Muscle of leg (tissue), 11 donors: ENCODE results near the gene SLC24A3. TPM values are rescaled to one million over a fixed set of nuclear protein-coding genes. Genes with fewer than 3 reads are reported as not detected.

Experiments
- DNase-seq: peaks from one replicate; pipeline ENCODE4 v3.0.0; 2013
- H3K27ac ChIP-seq: one replicate; pipeline ENCODE4 v1.5.1; 2013; ENCODE audit warnings: mild to moderate bottlenecking, low read length, control low read depth
- H3K27me3 ChIP-seq: one replicate; pipeline ENCODE4 v1.6.1; 2013; ENCODE audit warnings: low read length; ENCODE audit not compliant: control insufficient read depth, insufficient read depth
- H3K36me3 ChIP-seq: one replicate; pipeline ENCODE4 v1.6.1; 2013; ENCODE audit warnings: low read length; ENCODE audit not compliant: control insufficient read depth, insufficient read depth
- H3K4me1 ChIP-seq: one replicate; pipeline ENCODE4 v1.6.1; 2013; ENCODE audit warnings: low read length; ENCODE audit not compliant: control insufficient read depth, insufficient read depth
- H3K4me3 ChIP-seq: one replicate; pipeline ENCODE4 v1.5.1; 2013; ENCODE audit warnings: low read length, control low read depth
- H3K9me3 ChIP-seq: replicated peaks from 2 replicates; pipeline ENCODE4 v1.6.1; 2013; ENCODE audit warnings: low read depth, low read length; ENCODE audit not compliant: control insufficient read depth
- WGBS: methylation state at CpG from one replicate; pipeline ENCODE4 v1.1.5; 2013; ENCODE audit warnings: missing lambda C conversion rate; ENCODE audit not compliant: insufficient coverage; 5-methylcytosine and 5-hydroxymethylcytosine counted together
- polyA plus RNA-seq, 8 donors: library from polyadenylated mRNA; unstranded; fragments of 120-200 nt; gene quantifications; one replicate each; pipeline versions ENCODE4 v1.2.1 to v1.2.3, GENCODE V29; 2013; ENCODE audit warnings: inconsistent platforms in 1 of 8, low replicate concordance in 1 of 8; ENCODE audit not compliant: insufficient read length in 8 of 8, insufficient read depth in 1 of 8
- total RNA-seq: library from RNA; stranded (reverse); fragments of 120-200 nt; gene quantifications from one replicate; pipeline ENCODE4 v1.2.4, GENCODE V29; 2013

SLC24A3 gene
- total and polyA plus RNA-seq, 9 donors = 5.9 to 21.6 (median 17.0) TPM

DNA sequence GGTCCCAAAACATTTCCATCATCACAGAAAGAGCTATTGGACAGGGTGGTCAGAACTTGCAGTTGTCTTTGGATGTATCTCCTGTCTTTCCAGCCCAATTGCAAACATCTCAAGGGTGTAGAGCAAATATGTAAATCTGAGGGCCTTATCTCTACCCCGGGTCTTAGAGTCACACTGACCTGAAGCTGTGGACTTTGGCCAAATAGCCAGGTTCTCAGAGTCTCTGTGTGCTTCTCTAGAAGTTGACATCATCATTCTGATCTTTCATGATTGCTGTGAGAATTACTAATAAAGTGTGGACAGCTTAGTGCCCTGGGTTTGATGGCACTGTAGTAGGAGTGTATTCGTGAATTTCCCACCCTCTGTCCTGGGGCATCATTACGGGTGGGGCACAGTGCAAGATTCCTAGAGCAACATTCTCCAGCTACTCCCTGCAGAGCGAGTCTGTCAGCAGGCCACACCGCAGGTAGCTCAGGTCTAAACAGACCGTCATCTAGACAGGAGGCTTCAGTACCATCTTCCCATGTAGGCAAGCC is 71.1 kb downstream of the SLC24A3 start:
- peaks cover 18% of the 10 kb centered on the region for H3K4me1 ChIP-seq
- H3K27me3 ChIP-seq = no peaks in the 10 kb centered on the region
- 94% methylated on average over 4 of the region's 6 CpGs for WGBS
- H3K4me3 ChIP-seq = no peak overlapping the region
- DNase-seq = no peak
- no peaks in the 10 kb centered on the region for H3K9me3 ChIP-seq
- no peaks in the 10 kb centered on the region for H3K36me3 ChIP-seq
- H3K27ac ChIP-seq = no peak overlapping the region

- H3K9me3 ChIP-seq = no peaks in the 10 kb centered on the region
- peaks cover 18% of the 10 kb centered on the region for H3K4me1 ChIP-seq
- no peak overlapping the region for H3K4me3 ChIP-seq
- no CpG with 5 or more reads among the region's 3 CpGs for WGBS
- H3K36me3 ChIP-seq = no peaks in the 10 kb centered on the region
- DNase-seq = peak; percentile 29
- peak overlapping the region; percentile 39 for H3K27ac ChIP-seq
- no peaks in the 10 kb centered on the region for H3K27me3 ChIP-seq
These were observed 72.1 kb downstream of the SLC24A3 start for GRCh38 chr20:19284400-19285178.

GRCh38 chr20:19285436-19285835 is 73.0 kb downstream of the SLC24A3 start:
- H3K27me3 ChIP-seq = no peaks in the 10 kb centered on the region
- DNase-seq = peak; percentile 53
- no peaks in the 10 kb centered on the region for H3K9me3 ChIP-seq
- no peak overlapping the region for H3K27ac ChIP-seq
- WGBS = 40% methylated on average over 1 of the region's 2 CpGs
- no peak overlapping the region for H3K4me3 ChIP-seq
- H3K36me3 ChIP-seq = no peaks in the 10 kb centered on the region
- peaks cover 18% of the 10 kb centered on the region for H3K4me1 ChIP-seq

DNA sequence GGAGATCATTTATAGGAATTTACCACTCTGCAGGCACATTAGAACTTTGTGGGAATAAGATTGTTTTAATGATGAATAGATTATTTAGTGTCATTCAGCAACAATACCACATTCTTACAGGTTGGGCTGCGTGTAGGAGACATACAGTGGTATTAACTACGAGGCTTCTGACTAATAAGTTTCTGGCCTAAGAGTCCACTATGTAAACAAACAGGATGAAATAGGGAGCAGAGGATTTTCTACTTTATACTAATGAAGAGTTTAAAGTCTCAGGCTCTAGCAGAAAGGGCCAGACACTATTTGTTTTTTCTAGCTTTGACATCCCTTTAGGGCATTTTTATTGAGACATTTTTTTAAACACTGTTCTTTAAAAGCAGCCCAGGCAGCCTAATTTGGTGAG is 75.6 kb downstream of the SLC24A3 start:
- no peak overlapping the region for H3K4me3 ChIP-seq
- DNase-seq = no peak

GRCh38 chr20:19288636-19289035 is 76.2 kb downstream of the SLC24A3 start:
- peaks cover 21% of the 10 kb centered on the region for H3K4me1 ChIP-seq
- no peak overlapping the region for H3K27ac ChIP-seq
- no peak for DNase-seq
- WGBS = no CpG with 5 or more reads among the region's 3 CpGs
- H3K36me3 ChIP-seq = no peaks in the 10 kb centered on the region
- H3K4me3 ChIP-seq = no peak overlapping the region
- no peaks in the 10 kb centered on the region for H3K9me3 ChIP-seq
- H3K27me3 ChIP-seq = no peaks in the 10 kb centered on the region

More for the DNA sequence above, 75.6 kb downstream of the SLC24A3 start:
- no CpG with 5 or more reads among the region's 2 CpGs for WGBS
- peaks cover 21% of the 10 kb centered on the region for H3K4me1 ChIP-seq
- no peaks in the 10 kb centered on the region for H3K27me3 ChIP-seq
- no peaks in the 10 kb centered on the region for H3K9me3 ChIP-seq
- no peaks in the 10 kb centered on the region for H3K36me3 ChIP-seq
- H3K27ac ChIP-seq = no peak overlapping the region

DNA sequence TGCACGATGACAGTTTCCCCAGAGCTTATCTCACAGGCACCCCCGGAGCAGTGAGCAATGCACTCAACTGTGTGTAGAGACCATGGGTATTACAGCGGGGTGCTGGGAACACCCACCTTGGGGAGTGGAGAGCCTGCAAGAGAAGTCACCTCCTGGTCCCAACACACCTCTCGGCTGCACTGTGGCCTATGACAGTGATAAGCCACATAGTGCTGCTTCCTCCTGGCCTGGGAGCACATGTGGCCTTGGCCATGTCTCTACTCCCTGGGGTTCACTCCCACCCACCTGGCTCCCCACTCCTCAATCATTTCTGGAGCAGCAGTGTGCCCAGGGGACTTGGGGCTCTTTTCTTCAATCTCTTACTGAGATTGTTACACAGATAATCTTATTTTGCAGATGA is 77.0 kb downstream of the SLC24A3 start:
- H3K9me3 ChIP-seq = no peaks in the 10 kb centered on the region
- H3K4me1 ChIP-seq = peaks cover 14% of the 10 kb centered on the region
- no peak overlapping the region for H3K4me3 ChIP-seq
- H3K27me3 ChIP-seq = no peaks in the 10 kb centered on the region
- no peak for DNase-seq
- no peaks in the 10 kb centered on the region for H3K36me3 ChIP-seq
- H3K27ac ChIP-seq = no peak overlapping the region
- 97% methylated on average over 4 of the region's 4 CpGs for WGBS

- 83% methylated on average over 9 of the region's 11 CpGs for WGBS
- Histone ChIP-seq H3K36me3 (no peaks in the 10 kb centered on the region), H3K27me3 (no peaks in the 10 kb centered on the region), H3K27ac (no peak overlapping the region), H3K4me1 (peaks cover 3% of the 10 kb centered on the region), H3K9me3 (no peaks in the 10 kb centered on the region), H3K4me3 (no peak overlapping the region)
- DNase-seq = no peak
These were observed 78.8 kb downstream of the SLC24A3 start for GRCh38 chr20:19291024-19291817.

DNA sequence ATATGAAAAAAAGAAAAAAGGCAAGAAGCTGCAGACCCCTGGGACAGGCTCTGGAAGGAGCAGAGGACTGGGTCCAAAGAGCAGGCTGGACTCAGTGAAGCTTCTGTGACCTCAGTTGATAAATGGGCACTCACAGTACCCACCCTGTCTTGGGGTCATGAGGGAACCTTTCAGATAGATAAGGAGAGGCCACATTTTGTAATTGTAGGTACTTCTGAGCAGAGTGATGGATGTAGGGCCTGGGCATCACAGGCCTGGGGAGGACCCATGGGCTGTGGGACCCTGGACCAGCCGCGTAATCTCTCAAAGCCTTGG is 79.3 kb downstream of the SLC24A3 start:
- peaks cover 3% of the 10 kb centered on the region for H3K4me1 ChIP-seq
- no peak overlapping the region for H3K27ac ChIP-seq
- no peaks in the 10 kb centered on the region for H3K36me3 ChIP-seq
- no peaks in the 10 kb centered on the region for H3K9me3 ChIP-seq
- no peak for DNase-seq
- H3K27me3 ChIP-seq = no peaks in the 10 kb centered on the region
- WGBS = 100% methylated on average over 2 of the region's 2 CpGs
- H3K4me3 ChIP-seq = no peak overlapping the region

DNA sequence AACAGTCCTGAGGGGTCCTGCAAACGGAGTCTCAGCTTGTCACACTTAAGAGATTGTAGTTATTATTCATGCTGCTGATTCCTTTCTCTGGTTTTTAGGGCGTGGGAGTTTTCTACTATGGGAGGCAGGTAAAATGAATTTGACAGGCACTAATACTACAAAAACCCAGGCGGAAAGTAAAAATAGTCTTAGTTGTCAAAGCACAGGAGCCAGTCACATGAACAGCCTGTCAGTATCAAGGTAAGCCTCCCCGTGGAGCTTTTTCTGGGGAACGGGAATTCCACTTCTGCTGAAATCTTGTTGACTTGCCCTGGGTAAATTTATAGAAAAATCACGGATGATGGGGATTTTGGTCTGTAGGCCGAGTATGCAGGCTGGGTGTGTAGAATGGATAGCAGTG is 79.8 kb downstream of the SLC24A3 start:
- H3K4me1 ChIP-seq = peaks cover 3% of the 10 kb centered on the region
- H3K9me3 ChIP-seq = no peaks in the 10 kb centered on the region
- DNase-seq = no peak
- H3K36me3 ChIP-seq = no peaks in the 10 kb centered on the region
- H3K27me3 ChIP-seq = no peaks in the 10 kb centered on the region
- no peak overlapping the region for H3K27ac ChIP-seq
- no peak overlapping the region for H3K4me3 ChIP-seq
- WGBS = 77% methylated on average over 4 of the region's 7 CpGs

- no peaks in the 10 kb centered on the region for H3K36me3 ChIP-seq
- no peak for DNase-seq
- no CpG with 5 or more reads among the region's 2 CpGs for WGBS
These were observed 82.6 kb downstream of the SLC24A3 start for GRCh38 chr20:19295076-19295475.

More at GRCh38 chr20:19295076-19295475, 82.6 kb downstream of the SLC24A3 start:
- no peak overlapping the region for H3K4me3 ChIP-seq
- H3K4me1 ChIP-seq = peaks cover 3% of the 10 kb centered on the region
- no peak overlapping the region for H3K27ac ChIP-seq
- no peaks in the 10 kb centered on the region for H3K27me3 ChIP-seq
- H3K9me3 ChIP-seq = peaks cover 2% of the 10 kb centered on the region
